ENCODE results near the gene RND3. TPM values are rescaled to one million over a fixed set of nuclear protein-coding genes. Genes with fewer than 3 reads are reported as not detected.

Gene RND3
- total RNA-seq, result 10 to 100 TPM in 2 of 4 donors, 1 to 10 TPM in 2; 7.6 to 16.4 (median 11.4) TPM

DNA sequence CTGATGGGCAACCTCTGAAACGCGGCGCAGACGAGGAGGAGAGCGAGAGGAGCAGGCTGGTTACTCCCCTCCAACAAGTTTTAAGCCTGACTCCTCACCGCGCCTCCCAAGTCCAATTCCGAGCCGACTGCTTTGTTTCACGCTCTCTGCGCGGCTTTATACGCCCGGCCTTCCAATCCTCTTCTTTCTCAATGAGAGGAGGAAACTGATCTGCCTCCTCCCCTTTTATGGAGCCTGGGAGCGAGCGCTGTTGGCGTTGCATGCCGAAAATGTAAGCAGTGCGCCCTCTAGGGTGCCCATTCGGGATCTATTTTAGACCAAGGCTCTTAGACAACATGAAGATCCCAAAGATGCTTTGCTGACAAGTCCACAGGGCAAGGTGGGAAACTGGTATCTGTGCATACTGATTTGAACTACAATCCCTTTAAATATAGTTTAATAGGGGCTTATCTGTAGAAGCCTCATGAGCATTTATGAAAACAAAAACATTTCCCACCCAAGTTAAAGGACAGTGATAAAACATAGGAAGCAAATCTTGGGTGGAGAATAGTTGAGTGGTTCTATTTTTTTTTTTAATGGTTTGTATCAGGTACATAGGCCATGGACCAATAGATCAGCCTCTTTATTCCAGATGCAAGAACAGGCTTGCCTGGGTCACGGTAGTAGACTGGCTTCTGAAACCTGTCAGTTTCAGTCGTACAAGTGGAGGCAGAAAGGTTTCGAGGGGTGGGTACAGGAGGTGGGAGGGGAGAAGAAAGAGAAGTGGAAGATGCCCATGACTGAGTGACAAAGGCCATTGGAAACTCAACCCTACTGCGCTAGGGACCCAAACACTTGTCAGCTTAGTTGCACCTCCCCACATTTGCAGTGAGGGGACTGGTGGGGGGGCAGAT lies at the start of gene RND3:
TSS of gene RND3 (minus strand) at position 131 of the 893 bp plus-strand sequence. CDS start 250 bp downstream, outside the sequence.
- intact Hi-C loops (cut with DNase I), result no loop called here
- H3K36me3 ChIP-seq, result no peaks in the 10 kb centered on the region
- peaks cover 0 to 7% of the 10 kb centered on the region in 2 donors for H3K4me1 ChIP-seq
- TF ChIP-seq, protein P1, sequence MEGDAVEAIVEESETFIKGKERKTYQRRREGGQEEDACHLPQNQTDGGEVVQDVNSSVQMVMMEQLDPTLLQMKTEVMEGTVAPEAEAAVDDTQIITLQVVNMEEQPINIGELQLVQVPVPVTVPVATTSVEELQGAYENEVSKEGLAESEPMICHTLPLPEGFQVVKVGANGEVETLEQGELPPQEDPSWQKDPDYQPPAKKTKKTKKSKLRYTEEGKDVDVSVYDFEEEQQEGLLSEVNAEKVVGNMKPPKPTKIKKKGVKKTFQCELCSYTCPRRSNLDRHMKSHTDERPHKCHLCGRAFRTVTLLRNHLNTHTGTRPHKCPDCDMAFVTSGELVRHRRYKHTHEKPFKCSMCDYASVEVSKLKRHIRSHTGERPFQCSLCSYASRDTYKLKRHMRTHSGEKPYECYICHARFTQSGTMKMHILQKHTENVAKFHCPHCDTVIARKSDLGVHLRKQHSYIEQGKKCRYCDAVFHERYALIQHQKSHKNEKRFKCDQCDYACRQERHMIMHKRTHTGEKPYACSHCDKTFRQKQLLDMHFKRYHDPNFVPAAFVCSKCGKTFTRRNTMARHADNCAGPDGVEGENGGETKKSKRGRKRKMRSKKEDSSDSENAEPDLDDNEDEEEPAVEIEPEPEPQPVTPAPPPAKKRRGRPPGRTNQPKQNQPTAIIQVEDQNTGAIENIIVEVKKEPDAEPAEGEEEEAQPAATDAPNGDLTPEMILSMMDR (IDR thresholded peaks at IDR 0.05), result peak; percentile 63 to 90 (median 86)
- TF ChIP-seq POLR2A (IDR thresholded peaks at IDR 0.05), result peak; percentile 44 to 96
- H3K27ac ChIP-seq, result peak within 1 kb of the TSS; percentile 43 to 84 (median 81)
- no peaks in the 10 kb centered on the region for H3K9me3 ChIP-seq
- no peaks in the 10 kb centered on the region for H3K27me3 ChIP-seq
- peak; percentile 95 to 98 for DNase-seq
- 12% methylated on average over 24 of the region's 24 CpGs for WGBS, 2 donors
- peak within 1 kb of the TSS; percentile 34 to 71 (median 58) for H3K4me3 ChIP-seq (replicated peaks in 1 of 3)

DNA sequence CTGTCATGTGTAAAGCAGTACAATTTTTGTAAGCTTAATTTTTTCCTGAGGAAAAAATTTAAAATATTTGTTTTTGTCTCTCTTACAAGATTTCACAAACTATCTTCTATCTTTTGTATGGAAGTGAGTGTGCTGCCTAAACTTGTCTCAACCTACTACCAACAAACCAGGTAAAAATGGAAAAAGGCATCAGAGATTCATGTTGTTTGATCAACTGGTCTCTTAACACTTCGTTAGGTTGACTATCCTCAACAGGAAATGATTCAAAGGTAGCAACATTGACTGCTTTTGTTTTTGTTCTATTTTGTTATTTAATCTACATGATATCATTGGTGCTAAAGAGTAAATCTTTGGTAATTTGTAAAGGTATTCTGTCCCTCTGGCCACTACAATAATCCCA lies 47.7 kb upstream of the RND3 start:
- H3K27ac ChIP-seq, result no peak overlapping the region
- no peak for DNase-seq
- WGBS, 2 donors, result 77 to 83% methylated on average over 1 of the region's 1 CpG
- intact Hi-C loops (cut with DNase I), result no loop called here
- no peaks in the 10 kb centered on the region for H3K4me1 ChIP-seq
- TF ChIP-seq, protein P1 (IDR thresholded peaks at IDR 0.05), result no peak
- no peak for TF ChIP-seq POLR2A (IDR thresholded peaks at IDR 0.05)
- no peaks in the 10 kb centered on the region for H3K36me3 ChIP-seq
- no peaks in the 10 kb centered on the region for H3K27me3 ChIP-seq
- no peaks in the 10 kb centered on the region for H3K9me3 ChIP-seq
- no peak overlapping the region for H3K4me3 ChIP-seq (replicated peaks in 1 of 3)

- Histone ChIP-seq H3K4me3 (replicated peaks in 1 of 3) (no peak overlapping the region), H3K27ac (no peak overlapping the region), H3K36me3 (no peaks in the 10 kb centered on the region), H3K4me1 (no peaks in the 10 kb centered on the region), H3K27me3 (no peaks in the 10 kb centered on the region), H3K9me3 (no peaks in the 10 kb centered on the region)
- 83 to 88% methylated on average over 1 of the region's 1 CpG for WGBS, 2 donors
- intact Hi-C loops (cut with DNase I), result no loop called here
- TF ChIP-seq, protein P1 (IDR thresholded peaks at IDR 0.05), result no peak
- TF ChIP-seq POLR2A (IDR thresholded peaks at IDR 0.05), result no peak
- no peak for DNase-seq
Observed at GRCh38 chr2:150532879-150533278, 45.4 kb upstream of the RND3 start.

DNA sequence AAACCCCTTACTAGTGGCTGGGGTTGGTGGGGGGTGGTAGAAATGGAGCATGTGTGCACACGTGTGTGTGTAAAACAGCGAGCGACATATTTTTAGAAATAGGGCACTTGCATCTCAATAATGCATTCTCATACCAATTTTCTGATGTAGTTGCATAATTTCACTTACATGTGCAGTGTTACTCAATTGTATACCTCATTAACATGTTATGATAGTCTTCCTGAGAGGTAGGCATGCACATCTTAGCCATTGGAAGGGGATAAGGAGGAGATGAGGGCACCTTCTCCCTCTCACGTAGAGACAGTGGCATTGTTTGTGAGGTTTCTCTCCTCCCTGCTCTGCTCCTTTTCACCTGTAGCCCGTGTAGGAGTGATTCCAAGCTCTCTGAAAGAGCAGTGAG lies 44.6 kb upstream of the RND3 start:
- Histone ChIP-seq H3K4me3 (replicated peaks in 1 of 3) (no peak overlapping the region), H3K9me3 (no peaks in the 10 kb centered on the region), H3K36me3 (no peaks in the 10 kb centered on the region), H3K4me1 (no peaks in the 10 kb centered on the region), H3K27ac (no peak overlapping the region), H3K27me3 (no peaks in the 10 kb centered on the region)
- intact Hi-C loops (cut with DNase I), result no loop called here
- TF ChIP-seq POLR2A (IDR thresholded peaks at IDR 0.05), result no peak
- TF ChIP-seq, protein P1 (IDR thresholded peaks at IDR 0.05), result no peak
- no peak for DNase-seq
- WGBS, 2 donors, result 91 to 94% methylated on average over 5 of the region's 5 CpGs

DNA sequence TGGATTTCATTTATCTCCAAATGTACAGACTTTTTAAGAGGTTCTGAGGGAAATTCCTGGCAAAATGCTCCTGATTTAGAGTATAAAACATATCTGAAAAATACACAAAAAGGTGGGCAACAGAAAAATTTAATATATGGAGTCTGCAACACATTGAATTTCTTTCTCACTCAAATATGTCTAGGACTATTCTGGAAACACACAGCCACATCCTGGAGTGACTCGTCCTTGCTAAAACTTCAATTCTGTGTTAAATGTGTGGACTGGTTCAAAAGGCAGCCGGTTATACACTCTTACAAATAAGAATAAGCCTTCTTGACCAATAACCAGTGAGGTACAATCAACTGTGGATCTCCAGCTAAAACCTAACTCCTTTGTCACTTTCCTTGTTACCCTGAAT lies 44.1 kb upstream of the RND3 start:
- intact Hi-C loops (cut with DNase I), result no loop called here
- H3K36me3 ChIP-seq, result no peaks in the 10 kb centered on the region
- H3K4me1 ChIP-seq, result no peaks in the 10 kb centered on the region
- 85 to 92% methylated on average over 2 of the region's 2 CpGs for WGBS, 2 donors
- no peaks in the 10 kb centered on the region for H3K9me3 ChIP-seq
- TF ChIP-seq, protein P1 (IDR thresholded peaks at IDR 0.05), result no peak
- TF ChIP-seq POLR2A (IDR thresholded peaks at IDR 0.05), result no peak
- no peak overlapping the region for H3K27ac ChIP-seq
- H3K4me3 ChIP-seq (replicated peaks in 1 of 3), result no peak overlapping the region
- no peaks in the 10 kb centered on the region for H3K27me3 ChIP-seq
- DNase-seq, result no peak
